ENCODE data around the gene SLIT1.
A peak's percentile ranks its signal among the peaks of the same experiment; 100 is the strongest.

The SLIT1 gene

DNA sequence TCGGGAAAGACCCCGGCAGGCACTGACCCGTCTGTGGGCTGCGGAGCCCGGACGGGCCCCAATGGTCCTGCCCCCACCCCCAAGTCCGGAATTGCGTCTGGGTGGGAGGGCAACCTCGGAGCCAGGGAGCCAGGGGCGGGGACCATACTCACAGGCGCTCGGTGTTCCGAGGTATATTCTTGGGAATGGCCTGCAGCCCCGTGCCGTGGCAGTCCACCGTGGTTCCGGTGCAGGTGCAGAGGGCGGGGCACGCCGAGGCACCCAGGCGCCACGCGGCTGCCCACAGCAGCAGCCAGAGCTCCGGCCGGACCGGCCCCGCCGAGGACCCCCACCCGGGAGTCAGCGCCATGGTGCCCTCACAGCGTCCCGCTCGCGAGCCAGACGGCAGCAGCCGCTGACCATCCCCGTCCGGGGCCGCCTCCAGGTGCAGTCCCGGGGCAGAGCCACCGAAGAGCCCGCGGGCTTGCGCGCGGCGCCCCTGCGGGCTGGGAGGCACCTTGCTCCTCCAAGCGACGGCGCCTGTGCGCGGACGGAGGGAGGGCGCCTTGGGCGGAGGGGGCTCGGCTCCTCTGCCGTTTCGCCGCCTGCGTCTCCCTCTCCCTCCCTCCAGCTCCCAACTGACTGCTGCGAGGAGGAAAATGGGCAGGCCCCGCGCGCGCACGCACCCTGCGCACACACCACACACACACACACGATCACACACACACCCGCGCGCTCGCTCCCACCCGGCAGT lies at the start of gene SLIT1:
TSS of gene SLIT1 (minus strand) at position 634 of the 733 bp plus-strand sequence. CDS start at position 349, 285 bp downstream.
- DNase-seq = no peak

DNA sequence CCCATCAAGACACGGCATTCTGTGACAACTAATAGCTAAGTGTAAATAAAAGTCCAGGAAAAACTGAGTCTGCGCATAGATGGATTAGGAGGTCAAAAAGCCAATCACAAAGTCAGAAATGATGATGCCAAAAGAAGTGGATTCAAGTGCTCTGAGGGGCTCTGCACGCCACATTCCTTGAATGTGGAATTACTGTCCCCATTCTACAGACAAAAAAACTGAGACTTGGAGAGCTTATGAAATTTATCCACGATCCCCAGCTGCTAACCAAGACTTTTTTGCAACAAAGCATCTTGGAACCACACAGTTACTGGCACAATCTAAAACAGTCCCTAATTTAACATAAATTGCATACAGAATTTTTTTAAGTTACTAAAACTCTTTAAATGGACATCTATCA lies 49.6 kb upstream of the SLIT1 start:
- DNase-seq = no peak

DNA sequence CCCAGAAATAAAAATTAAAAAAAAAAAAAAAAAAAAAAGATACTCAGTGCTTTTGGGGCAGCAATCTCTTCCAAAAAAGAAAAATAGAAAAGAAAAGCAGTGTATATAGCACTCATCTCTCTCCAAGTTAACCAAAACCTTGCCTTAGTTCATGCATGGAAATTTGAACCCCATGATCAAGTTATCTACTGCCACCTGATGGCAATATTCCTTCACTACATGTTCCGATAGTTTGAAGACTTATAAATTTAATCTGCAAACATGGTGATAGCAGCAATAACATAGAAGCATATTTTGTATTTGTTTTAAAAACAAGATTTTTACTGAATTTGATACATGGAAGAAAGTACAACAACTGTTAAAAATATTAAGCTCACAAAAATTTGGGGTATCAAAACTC lies 48.6 kb upstream of the SLIT1 start:
- peak; percentile 39 for DNase-seq

DNA sequence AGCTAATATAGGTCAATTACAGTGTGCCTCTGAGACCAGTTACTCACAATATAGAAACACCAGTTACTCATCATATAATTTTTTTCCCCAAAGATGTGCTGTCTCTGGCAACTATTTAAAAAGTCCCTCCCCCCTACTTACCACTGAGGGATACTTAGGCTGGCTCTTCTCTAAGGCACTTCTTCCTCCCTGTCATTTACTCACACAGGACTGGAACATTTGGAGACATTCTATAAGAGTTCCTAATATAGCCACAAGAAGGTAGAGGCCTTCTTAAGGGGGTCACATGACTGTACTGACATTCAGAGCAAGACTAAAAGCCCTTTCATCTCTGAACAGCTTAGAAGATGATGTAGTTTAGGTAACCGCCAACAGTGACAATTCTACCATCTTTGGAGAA lies 44.4 kb upstream of the SLIT1 start:
- DNase-seq = peak; percentile 27

DNA sequence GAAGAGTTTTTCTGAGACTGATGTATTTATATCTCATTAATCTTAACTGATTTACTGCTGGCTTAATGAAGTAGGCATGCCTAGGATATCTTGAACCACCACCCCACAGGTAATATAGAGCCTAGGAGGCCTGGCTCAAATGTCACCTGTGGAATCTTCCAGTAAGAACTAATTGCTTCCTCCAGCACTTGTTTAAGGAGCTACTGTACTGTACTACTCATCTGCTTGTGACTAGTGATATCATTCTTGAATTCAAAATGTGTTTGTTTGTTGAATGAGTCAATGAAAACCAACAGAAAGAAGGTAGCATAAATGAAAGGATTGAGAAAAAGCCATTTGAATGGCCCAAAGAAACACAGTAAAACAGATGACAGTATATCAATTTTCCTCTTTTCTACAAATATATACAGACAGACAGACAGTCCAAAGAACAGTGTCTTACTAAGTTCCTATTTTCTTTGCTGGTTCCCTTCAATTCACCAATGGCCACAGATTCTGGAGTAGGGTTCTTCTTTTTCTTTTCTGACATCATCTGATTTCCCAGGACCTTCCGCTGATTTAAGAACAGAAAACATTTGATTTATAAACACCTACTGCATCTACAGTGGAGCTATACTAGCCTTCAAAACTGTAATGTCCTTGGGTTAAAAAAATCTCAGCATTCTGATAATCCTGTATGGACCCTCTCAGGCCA lies 43.7 kb upstream of the SLIT1 start:
- peak; percentile 16 for DNase-seq

DNA sequence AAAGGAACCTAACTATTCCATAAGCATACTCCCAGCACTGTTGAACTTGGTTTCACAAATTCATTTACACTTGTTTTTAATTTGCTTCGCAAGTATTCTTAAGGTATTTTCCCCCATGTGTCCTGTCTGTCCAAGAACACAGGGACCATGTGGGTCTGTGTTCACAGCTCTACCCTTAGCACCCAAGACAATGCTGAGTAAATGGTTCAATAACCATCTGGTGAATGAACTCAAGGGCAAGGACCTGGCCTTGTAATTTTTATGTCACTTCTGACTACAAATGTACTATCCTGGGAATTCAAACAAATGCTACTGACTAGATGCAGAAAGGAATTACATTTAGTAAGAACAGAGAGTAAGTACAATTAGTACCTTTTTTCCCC lies 43.0 kb upstream of the SLIT1 start:
- no peak for DNase-seq

DNA sequence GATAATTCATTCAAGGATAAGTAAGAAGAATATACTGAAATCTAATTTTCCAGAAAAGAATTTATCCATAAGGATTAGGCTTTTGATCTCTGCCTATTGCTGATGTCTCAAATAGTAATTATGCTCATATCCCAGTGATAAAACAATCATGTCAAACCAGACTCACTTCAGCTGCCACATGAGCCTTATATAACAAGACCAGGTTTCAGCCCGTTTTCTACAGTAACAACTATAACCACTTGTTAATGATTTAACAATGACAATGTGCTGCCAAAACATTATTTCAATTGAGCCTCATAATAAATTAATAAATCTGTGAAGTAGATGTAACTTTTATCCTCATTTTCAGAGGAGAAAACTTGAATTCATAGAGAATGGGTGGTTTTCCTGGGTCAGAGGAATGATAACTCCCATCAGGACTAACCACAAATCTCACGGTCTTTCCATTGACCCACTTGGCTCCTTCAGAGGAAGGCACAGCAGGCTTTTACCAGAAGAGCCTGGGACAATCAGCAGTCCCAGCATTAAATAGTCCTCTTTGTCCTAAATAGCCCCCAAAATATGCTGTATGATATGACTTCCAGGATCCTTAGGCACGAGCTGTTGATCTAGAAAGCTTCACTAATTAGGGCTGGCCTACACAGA lies 42.5 kb upstream of the SLIT1 start:
- DNase-seq = no peak

DNA sequence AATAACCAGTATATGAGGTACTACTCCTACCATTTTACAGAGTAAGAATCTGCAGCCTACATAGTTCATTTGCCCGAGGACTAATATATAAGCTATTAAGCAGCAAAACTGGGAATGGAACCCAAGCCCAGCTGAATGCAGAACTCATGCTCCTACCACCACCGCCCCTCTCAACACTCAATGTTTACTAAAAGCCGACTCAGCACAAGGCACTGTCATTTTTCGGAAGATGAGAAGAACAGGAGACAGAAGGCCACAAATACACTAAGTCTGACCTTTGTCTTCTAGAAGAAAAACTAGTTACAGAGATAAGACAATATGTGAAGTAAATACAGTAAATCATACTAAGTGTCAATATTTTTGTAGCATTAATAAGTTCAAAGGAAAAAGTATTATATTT lies 40.6 kb upstream of the SLIT1 start:
- DNase-seq = no peak

DNA sequence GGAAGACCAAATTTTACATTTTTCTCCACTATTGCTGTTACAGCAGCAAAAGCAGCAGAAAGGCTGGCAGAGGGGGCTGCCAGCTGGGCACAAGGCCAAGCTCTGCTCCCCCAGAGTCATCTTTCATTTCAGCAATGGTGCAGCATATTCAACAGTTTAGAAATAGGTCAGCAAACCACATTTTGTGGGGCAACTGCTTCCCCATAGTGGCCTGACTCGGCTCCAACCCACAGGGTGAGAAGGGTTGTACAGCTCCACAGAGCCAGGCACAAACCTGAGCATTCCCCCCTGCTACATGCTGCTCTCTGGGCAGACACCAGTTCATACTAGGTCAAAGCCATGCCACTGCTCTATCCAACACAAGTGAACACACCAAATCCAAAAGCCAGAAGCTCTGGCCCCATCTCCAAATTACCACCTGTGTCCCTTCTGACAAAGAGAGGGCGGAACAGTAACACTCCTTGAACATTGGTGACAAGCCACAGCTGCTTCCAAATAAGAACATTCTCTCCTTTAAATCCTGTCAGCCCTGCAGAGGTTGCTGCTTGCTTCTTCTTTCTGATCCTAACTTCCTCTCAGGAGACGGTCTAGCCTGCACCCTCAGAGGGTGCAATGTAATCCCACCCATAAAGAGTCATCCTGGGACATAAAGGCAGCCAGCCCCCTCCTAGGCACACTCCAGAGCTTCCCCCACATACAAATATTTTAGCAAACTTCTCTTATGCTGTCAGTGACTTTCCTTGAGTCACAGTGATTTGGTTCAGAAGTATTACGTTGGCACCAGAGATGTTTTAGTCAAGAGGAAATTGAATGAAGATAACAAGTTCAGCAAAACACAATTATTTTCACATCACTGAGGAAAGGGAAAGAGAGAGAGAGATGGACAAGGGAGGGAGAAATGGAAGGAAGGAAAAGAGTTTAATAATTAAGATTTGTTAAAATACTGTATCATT lies 39.0 kb upstream of the SLIT1 start:
- no peak for DNase-seq

DNA sequence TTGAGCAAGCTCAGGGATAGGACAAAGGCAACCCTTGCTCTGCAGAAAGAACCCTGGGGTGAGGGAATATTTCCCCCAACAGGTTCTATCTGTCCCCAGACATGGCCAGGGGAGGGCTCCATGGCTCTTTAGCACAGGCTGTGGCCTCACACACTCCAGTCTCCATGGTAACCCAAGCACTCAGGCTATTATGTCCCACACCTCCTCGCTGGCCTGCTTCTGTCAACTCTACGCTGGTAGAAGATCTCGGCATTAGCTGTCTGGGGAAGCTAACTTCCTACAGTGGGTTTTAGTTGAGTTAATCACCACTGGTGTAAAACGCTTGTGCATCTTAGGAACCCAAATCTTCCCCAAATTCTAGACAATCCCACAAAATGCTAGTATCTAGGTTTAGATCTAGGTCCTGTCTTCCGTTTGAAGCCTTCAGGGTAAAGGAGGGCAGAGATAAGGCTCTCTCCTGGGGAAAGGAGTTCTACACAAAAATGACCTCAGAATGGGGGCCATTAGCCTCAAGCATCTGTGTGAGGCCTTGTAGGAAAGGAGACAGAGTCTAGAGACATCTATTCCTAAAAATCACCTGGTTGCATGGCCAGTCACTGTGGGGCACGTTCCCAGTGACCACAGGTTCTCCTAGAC lies 36.7 kb upstream of the SLIT1 start:
- DNase-seq = no peak

DNA sequence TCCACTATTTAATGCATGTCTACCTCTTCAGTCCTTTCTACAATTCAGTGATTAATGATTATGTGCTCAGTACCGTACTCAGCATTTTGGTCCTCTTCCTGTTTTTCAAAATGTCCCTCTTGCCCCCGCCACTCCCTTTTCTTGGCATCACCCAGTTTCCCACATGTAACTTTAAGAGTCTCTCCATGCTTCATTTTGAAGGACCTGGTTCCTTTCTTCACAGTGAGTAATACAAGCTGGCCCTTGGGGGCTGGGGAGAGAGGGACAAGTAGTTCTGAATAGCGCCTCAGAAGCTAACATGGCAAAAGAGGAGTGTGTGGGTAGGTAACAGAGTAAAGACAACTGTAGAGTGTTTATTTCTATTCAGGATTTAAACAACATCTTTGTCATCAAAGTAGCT lies 34.6 kb upstream of the SLIT1 start:
- no peak for DNase-seq

DNA sequence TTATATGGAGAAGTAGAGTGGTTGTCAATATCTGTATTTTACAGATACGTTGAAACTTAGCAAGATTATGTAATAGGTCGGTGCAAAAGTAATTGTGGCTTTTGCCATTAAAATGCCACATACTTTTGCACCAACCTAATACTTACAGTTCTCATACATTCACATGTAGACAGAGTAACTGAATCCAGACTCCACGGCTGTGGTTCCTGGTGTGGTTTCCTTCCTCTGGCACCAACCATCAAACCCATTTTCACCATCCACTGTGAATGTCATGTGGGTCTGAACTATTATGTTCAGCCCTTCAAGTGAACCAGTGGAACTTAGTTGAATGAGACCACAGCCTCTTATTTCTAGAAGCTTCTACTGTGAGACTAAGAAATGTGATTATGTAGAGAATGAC lies 31.5 kb upstream of the SLIT1 start:
- DNase-seq = no peak

DNA sequence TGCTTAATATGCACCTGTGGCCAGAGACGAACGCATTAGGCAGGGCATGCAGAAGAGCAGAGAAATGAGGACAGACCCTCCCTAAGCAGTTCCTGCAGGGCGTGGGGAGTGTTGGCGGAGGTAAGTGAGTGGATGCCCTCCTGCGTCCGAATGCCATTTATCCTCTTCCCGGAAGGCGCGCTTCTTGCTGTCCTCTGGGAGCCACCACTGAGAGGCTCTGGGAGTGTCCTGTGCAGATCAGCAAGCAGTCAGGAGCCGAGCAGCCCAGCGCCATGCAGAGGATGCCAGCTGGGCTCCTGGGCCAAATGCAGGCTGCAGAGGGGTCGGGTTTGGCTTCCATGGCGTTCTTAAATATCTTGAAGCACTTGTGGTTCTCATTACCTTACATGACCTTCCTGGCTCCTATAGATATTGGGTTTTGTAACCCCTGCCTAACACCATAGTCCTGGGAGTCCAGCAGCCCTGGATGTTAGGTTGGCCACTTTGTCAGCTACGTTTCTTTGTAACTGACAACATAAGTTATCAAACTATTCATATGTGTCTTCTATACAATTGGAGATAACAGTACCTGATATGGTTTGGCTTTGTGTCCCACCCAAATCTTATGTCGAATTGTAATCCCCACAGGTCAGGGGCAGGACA lies 30.0 kb upstream of the SLIT1 start:
- DNase-seq = no peak

DNA sequence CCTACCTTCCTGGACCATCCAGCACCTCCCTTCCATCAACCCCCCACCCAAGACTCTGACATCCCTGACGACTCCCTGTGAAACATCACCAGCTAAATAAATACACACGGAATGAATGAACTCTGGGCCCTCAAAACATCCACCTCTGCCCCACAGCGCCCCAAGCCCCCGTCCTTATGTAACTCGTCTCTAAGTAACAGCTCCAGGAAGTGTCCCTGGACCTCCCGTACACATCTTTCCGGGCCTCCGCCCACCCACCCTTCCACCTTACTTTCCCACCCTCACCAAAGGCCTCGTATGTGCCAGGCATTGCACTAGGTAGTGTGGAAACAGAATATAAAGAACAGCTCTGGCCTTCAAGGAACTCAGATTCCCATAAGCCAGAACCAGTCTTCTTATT lies 27.7 kb upstream of the SLIT1 start:
- no peak for DNase-seq

DNA sequence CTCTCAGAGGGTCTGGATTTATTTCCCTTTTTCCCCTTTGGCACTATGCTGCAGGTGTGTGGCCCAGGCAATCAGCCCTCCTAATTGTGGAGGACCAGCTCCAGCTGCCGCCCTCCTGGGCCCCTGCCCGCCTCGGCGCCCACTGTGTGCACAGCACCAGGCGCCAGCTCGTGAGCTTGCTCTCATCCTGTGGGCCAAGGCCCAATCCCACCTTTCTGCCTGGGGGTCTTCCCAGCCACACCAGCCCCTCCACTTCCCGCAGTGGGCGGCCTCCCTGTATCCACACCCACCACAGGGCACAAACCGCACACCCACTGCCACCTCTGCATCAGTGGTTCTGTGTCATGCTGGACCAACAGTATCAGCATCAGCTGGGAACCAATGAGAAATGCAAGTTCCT lies 25.5 kb upstream of the SLIT1 start:
- no peak for DNase-seq

DNA sequence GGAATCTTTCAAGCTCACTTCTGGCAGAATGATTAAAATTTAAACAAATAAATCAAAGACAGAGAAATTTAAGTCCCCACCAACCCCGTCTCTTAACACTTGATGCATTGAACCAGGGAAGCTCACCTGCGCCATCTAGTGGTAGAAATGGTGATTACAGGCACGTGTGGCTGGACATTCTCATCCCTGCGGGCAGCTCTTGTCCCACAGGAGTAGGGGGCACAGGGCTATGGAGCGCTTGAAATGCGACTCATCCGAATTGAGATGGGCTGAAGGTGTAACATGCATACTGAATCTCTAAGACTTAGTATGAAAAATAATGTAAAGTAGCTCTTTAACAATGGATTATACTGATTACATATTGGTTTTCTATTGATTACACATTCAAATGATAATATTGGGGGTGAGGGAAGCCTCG lies 24.8 kb upstream of the SLIT1 start:
- DNase-seq = peak; percentile 67

DNA sequence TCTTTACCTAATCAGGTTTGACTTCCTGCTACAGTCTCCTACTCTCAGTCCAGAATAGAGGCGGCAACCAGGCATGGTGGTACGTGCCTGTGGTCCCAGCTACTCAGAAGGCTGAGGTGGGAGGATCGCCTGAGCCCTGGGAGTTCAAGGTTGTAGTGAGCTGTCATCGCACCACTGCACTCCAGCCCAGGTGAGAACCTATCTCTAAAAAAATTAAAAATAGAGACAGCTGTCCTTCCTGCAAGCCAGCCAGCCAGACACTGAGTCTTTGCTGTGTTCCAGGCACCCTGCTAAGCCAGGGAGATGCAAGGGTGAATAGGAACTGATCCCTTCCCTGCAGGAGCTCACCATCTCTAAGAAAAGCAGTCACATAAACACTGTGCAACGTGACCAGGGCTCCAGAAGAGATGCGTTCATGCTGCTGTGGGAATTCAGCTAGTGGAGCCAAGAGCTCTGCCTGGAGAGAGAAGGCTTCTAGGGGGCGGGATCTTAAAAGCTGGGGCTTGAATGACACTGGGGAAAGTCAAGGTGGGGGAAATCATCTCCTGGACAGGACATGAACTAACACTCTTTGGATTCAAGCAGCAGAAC lies 22.1 kb upstream of the SLIT1 start:
- no peak for DNase-seq

DNA sequence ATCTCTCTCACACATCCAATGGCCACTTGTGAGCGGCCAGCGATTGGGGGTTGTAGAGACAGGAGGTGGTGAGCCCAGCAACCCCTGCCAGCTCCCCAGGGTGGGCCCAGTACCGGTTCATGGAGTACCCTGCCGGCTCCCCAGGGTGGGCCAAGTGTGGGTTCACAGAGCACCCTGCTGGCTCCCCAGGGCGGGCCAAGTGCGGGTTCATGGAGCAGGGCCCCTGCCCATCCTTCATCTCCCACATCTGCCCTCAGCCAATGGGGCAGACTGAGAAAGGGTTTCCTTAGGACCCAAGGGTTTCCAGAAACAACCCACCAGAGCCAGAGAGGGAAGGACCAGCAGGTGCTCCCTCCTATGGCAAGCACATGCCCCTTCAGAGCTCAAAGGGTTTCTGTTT lies 21.4 kb upstream of the SLIT1 start:
- DNase-seq = no peak

DNA sequence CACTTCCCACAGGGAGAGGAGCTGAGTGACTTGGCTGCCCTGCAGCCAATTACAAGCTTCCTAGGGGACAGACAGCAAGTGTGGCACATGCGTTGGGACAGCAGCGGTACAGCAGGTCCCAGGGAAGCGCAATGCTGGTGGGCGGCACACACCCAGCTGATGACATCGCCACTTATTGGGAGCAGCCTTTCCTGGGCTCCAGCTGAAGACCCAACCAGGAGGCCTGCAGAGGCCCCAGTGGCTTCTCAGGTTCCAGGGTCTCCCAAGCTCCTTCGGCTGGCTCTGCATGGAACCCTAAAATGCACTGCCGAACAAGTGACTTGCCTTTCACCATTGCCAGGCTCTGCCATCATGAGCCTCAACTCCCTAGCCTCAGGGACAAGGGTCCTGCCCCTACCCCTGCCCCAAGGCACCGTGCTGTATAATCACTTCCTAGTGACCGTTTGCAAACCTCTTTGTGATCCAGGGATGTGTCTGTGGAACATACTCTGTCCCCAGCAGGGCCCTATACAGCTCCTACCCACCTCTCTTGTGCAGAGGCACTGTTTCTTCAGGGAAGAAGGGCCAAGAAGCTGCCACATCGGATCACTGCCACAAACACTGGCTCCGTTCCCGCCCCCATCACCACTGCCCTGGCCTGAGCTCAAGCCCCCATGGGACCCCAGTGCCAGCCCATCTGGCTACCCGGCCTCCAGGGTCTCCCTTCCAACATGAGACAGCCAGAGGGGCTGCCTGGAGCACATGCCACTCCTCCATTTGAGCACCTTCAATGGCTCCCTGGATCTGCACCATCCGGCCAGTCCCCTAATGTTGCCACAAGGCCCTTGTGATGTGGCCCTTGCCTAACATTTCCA lies 19.3 kb upstream of the SLIT1 start:
- no peak for DNase-seq

DNA sequence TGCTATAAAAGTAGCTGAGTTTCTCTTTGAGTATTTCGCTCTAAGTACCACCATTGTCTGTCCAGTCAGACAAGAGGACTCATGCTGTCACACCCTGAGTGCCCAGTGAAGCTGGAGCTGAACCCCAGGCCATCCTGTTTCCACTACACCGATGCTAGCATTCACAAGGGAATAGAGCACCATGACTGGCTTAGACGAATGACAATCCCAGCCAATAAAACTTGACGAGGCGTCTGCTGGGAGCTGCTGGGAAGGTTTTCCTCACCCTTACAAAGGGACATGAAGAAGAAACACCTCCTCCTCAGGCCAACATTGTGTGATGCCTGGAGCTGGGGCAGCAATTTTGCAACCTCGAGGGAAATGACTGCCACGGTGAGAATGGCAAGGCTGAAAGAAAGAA lies 17.5 kb upstream of the SLIT1 start:
- no peak for DNase-seq

DNA sequence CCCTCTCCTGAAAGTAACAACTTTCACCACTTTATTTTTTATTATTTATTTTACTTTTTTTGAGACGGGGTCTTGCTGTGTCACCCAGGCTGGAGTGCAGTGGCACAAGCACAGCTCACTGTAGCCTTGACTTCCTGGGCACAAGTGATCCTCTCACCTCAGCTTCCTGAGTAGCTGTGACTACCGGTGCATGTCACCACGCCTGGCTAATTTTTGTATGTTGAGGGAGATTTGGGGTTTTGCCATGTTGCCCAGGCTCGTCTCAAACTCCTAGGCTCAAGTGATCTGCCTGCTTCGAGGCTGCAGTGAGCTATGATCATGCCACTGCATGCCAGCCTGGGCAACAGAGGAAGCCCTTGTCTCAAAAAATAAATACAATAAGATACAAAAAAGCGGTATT lies 14.9 kb upstream of the SLIT1 start:
- no peak for DNase-seq

Data from EL (cell line).